GM18861 (cell line): ENCODE measurements around the gene REL.
"Not testable (repeated sequence)": the region's sequence is repeated elsewhere in the genome, so short reads cannot be mapped to it uniquely, and the experiment has no call there.

Source experiments
- ATAC-seq: cut with Tn5 transposase; IDR thresholded peaks from one replicate; pipeline ENCODE4 v1.9.1; 2021; ENCODE audit not compliant: unreplicated experiment

The REL gene

DNA sequence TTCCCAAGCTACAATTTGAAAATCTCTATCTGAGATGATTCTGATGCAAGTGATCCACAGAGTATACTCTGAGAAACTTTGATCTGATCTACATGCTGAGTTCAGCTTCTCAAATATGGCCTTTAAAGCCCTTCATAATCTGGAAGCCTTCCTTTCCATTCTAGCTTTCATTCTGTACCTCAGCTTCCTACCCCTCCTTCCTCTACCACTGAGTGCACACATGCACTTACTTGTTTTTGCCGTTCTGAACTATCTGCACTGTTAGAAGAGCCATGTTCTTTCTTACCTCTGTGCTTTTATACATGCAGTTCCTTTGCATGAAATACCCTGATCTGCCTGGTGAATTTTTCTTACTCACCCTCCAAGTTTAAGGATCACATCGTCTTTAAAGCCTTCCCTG lies 25.0 kb downstream of the REL start:
- no peak for ATAC-seq

GRCh38 chr2:60907329-60907728 lies 26.0 kb downstream of the REL start:
- ATAC-seq, result no peak

DNA sequence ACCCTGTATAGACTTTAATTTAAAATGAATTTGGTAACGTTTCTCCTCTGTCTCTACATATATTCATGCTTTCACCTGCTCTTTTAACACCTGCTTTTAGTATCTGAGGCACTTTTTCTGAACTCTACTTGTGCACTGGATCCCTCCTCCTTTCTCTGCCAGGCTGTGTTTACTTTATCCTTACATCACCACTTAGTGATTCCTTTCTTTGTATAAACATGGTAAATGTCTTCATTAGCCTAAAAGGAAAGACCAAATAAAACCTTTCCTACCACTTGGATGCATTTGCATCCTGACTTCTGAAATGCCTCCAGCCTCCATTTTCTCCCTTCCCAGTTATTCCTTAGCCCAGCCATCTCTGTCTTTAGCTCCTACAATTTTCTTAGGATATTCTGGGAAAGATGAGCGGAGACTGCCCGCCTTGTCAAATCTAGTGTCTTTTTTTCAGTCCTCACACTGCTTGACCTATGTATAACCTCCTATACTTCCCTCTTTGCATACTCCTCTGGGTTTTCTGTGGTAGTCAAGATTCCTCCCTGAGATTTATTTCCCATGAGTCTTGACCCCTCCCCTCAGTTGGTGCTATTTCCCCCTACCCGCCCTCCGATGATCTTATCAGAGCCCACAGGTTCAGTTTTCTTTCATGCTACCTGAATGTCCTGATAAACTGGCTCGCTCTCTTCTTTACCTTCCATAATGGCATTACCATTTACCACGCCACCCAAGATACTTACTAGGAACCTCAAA lies 44.8 kb downstream of the REL start:
- ATAC-seq, result no peak

DNA sequence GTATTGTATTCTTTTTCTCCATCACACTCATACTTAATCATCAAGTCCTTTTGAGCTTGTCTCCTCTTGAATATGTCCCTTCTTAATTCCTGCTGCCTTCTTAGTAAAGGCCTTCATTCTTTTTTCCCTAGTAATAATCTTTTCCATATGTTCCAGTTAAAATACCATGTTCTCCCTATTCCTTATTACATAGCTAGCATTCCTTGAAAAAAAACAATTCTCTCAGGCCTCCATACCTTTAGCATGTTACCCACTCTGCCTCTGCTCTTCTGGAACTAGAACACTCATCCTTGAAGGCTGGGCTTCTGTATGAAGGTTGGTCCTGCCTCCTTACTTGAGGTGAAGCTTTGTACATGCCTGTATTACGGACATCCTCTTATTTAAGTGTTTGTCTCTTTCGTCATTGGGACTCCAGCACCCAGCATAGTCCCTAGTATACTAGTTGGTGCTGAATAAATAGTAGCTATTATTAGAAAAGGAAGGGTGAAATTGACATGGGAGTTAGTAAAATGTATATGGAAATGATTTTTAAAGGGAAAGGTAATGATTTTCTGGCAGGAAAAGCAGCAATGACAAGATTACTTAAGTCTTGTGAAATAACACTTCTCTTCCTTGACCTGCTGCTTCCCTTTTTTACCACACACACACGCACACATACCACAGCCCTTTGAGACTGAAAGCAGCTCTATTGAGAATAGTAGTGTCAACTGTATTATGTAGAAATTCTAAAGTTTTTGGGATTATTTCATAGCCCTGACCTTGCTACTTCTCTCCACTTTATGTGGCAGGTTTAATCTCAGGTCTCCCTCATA lies 45.6 kb downstream of the REL start:
- ATAC-seq, result no peak

DNA sequence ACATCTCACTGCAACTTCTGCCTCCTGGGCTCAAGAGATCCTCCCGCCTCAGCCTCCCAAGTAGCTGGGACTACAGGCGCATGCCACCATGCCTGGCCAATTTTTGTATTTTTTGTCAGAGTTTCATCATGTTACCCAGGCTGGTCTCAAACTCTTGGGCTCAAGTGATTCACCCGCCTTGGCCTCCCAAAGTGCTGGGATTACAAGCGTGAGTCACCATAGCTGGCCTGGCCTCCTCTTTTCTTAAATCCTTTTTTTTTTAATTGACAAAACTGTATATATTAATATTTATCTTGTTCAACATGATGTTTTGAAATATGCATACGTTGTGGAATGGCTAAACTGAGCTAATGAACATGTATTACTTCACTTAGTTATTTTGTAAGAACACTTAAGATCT lies 50.7 kb downstream of the REL start:
- not testable (repeated sequence) for ATAC-seq

GRCh38 chr2:60932954-60933353 lies 51.6 kb downstream of the REL start:
- no peak for ATAC-seq

GRCh38 chr2:60934165-60934722 lies 52.9 kb downstream of the REL start:
- no peak for ATAC-seq

- no peak for ATAC-seq
These were observed 55.4 kb downstream of the REL start for GRCh38 chr2:60936757-60937156.

GRCh38 chr2:60938301-60938700 lies 56.9 kb downstream of the REL start:
- ATAC-seq, result no peak

DNA sequence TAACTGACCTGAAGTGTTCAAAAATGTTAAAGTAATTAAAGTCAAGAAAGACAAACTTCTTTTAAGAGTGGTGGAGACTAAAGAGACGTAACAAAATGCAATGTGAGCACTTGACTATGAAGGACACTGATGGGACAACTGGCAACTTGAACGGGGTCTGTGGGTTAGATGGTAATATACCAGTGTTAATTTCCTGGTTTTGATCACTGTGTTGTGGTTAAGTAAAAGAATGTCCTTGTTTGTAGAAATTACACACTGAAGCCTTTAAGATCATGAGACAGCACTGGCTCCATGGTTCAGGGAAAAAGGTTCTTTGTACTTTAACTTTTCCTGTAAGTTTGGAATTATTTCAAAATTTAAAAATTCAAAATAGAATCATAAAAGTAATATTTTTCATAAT lies 58.2 kb downstream of the REL start:
- no peak for ATAC-seq

GRCh38 chr2:60945341-60945740 lies 64.0 kb downstream of the REL start:
- no peak for ATAC-seq

DNA sequence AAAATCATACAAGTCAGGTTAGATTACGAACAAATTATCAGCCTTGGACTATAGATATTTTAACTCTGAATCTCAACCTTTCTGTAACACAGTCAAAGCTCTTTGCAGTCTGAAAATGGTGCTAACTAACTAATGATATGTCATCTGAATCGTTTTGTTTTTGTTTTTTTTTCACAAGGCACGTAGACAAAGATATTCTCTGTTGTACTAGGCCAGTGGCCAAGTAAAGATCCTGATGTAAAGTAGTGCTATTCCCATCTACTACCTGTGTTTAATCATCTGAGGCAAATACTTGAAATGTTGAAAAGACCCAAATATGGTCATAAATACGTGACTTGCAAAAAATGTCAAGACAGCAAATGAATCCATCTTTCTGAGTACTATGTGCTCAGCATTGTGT lies 65.7 kb downstream of the REL start:
- no peak for ATAC-seq

GRCh38 chr2:60948161-60948560 lies 66.8 kb downstream of the REL start:
- ATAC-seq, result no peak

GRCh38 chr2:60948926-60949579 lies 67.7 kb downstream of the REL start:
- ATAC-seq, result no peak

GRCh38 chr2:60954139-60954538 lies 72.8 kb downstream of the REL start:
- no peak for ATAC-seq

DNA sequence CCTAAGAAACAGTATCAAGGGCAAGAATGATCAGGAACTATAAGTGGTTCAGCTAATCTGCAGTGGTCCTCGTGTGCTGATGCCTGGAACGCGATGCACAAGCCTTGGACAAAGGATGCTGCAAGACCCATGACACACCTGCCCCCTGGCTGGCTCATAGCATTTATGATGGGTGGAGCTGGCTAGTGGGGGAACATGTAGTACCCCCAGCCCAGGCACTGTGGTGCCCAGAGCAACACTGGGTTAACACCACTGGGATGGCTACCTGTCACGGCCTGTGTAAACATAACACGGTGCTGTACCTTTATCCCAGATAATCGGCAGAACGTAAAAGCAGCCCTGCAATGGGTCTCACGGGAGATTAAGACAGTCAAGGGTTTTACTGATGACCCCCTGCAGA lies 75.8 kb downstream of the REL start:
- ATAC-seq, result no peak

GRCh38 chr2:60957643-60958042 lies 76.3 kb downstream of the REL start:
- no peak for ATAC-seq

DNA sequence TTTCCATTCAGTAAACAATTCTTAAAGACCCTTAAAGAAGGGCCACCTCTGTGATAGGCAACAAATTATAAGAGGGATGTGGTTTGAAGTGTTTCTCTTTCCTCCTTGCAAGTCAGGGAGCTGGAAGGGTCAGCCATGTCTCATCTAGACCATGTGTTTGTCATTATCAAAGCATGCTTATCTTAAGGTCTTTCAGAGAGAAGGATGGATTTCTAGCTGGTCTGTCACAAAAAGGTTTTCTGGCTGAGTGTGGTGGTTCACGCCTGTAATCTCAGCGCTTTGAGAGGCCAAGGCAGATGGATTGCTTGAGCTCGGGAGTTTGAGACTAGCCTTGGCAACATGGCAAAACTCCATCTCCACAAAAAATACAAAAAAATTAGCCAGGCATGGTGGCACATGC lies 77.0 kb downstream of the REL start:
- ATAC-seq, result no peak

- ATAC-seq, result no peak
These were observed 77.4 kb downstream of the REL start for GRCh38 chr2:60958800-60959199.

GRCh38 chr2:60959501-60959900 lies 78.1 kb downstream of the REL start:
- ATAC-seq, result no peak

DNA sequence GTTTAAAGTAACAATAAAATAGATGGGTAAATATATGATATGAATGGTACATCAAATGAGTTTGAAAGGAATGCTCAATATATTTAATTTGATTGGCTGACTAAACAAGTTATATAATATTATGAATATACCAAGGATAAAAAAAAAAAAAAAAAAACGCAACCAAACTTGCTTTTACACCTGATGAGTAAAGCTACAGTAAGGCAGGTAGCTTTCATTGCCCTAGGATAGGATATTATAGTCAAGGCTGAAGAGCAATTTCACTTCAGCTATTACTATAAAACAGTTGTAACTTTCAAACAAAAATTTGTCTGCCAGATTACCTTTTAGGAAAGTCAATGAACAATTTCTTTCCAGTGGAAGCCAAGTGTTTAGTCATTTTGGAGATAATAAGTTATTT lies 79.3 kb downstream of the REL start:
- no peak for ATAC-seq

GRCh38 chr2:60961457-60961856 lies 80.1 kb downstream of the REL start:
- no peak for ATAC-seq
